Lung (tissue), 12 donors: ENCODE data around the gene STARD13. TPM values are rescaled to one million over a fixed set of nuclear protein-coding genes. Genes with fewer than 3 reads are reported as not detected.

Source experiments
- ATAC-seq: fragments of 200-7000 bp; cut with Tn5 transposase; one replicate; pipeline ENCODE4 v1.9.1; 2020; ENCODE audit warnings: moderate number of reproducible peaks; ENCODE audit not compliant: insufficient read depth, low FRiP score
- DNase-seq, 3 donors: peaks; one replicate each; pipeline ENCODE4 v3.0.0-alpha.2; 2013 to 2017
- H3K27ac ChIP-seq, 2 donors: one replicate each; pipeline ENCODE4 v1.5.1; 2013; ENCODE audit warnings: mild to moderate bottlenecking in 2 of 2, moderate library complexity in 2 of 2, control low read depth in 1 of 2, inconsistent platforms in 1 of 2, low read depth in 1 of 2, low read length in 1 of 2
- H3K27me3 ChIP-seq, 3 donors: one replicate each; pipeline ENCODE4 v1.5.1; 2013; ENCODE audit warnings: low read length in 2 of 3; ENCODE audit not compliant: control insufficient read depth in 3 of 3, insufficient read depth in 3 of 3
- H3K36me3 ChIP-seq, 4 donors: one replicate each; pipeline ENCODE4 v1.5.1; 2013; ENCODE audit warnings: low read length in 4 of 4, mild to moderate bottlenecking in 1 of 4, moderate library complexity in 1 of 4; ENCODE audit not compliant: control insufficient read depth in 4 of 4, insufficient read depth in 4 of 4
- H3K4me1 ChIP-seq, 5 donors: one replicate each; pipeline ENCODE4 v1.5.1; 2013; ENCODE audit warnings: low read length in 5 of 5, mild to moderate bottlenecking in 2 of 5, moderate library complexity in 1 of 5; ENCODE audit not compliant: control insufficient read depth in 5 of 5, insufficient read depth in 5 of 5
- H3K4me3 ChIP-seq: one replicate; pipeline ENCODE4 v1.5.1; 2013; ENCODE audit warnings: mild to moderate bottlenecking, control low read depth, moderate library complexity
- H3K9ac ChIP-seq, 2 donors: one replicate each; pipeline ENCODE4 v1.5.1; 2013; ENCODE audit warnings: low read length in 2 of 2, control low read depth in 1 of 2; ENCODE audit not compliant: insufficient read depth in 1 of 2
- H3K9me3 ChIP-seq, 4 donors: one replicate each; pipeline ENCODE4 v1.5.1; 2013; ENCODE audit warnings: low read length in 3 of 4, mild to moderate bottlenecking in 1 of 4, moderate library complexity in 1 of 4; ENCODE audit not compliant: control insufficient read depth in 4 of 4, insufficient read depth in 3 of 4
- CTCF ChIP-seq: IDR thresholded peaks from 2 replicates; pipeline ENCODE4 v1.5.1; 2012; ENCODE audit warnings: mild to moderate bottlenecking; ENCODE audit errors: control extremely low read depth, extremely low read depth
- WGBS, 2 donors: extraction: QIAGEN DNeasy Blood & Tissue Kit; methylation state at CpG; one replicate each; pipeline ENCODE4 v1.1.7; 2013; 5-methylcytosine and 5-hydroxymethylcytosine counted together
- polyA plus RNA-seq, 2 donors: library from polyadenylated mRNA; stranded (reverse); fragments of 200-250 nt; gene quantifications; one replicate each; pipeline ENCODE4 v1.2.1, GENCODE V29; 2013
- total RNA-seq, 2 donors: library from RNA; depleted of rRNA in 1 of 2; stranded (reverse); fragments of >200 nt in 1 of 2; gene quantifications; one replicate each; pipeline ENCODE4 v1.2.1, GENCODE V29; 2014 to 2021
- donor health status: control.
- donor health status: control.
- donor health status: Bipolar disorder and iron deficiency.
- donor health status: healthy.
- donor health status: DM: yes; HTN: yes; CAD: no.

The STARD13 gene
- total and polyA plus RNA-seq, 4 donors = 7.9 to 91.6 (median 29.7) TPM

GRCh38 chr13:33129886-33130285 is 155.7 kb downstream of the STARD13 start:
- no peaks in the 10 kb centered on the region for H3K9me3 ChIP-seq
- DNase-seq = no peak
- H3K4me1 ChIP-seq = peaks cover 5 to 31% (median 21%) of the 10 kb centered on the region in 5 donors
- H3K4me3 ChIP-seq = no peak overlapping the region
- no peak for ATAC-seq
- 94 to 96% methylated on average over 20 of the region's 20 CpGs for WGBS, 2 donors
- no peak overlapping the region for H3K9ac ChIP-seq
- no peak for TF ChIP-seq CTCF
- no peak overlapping the region for H3K27ac ChIP-seq
- no peaks in the 10 kb centered on the region for H3K27me3 ChIP-seq
- H3K36me3 ChIP-seq = peaks cover 7 to 23% (median 10%) of the 10 kb centered on the region in 4 donors

DNA sequence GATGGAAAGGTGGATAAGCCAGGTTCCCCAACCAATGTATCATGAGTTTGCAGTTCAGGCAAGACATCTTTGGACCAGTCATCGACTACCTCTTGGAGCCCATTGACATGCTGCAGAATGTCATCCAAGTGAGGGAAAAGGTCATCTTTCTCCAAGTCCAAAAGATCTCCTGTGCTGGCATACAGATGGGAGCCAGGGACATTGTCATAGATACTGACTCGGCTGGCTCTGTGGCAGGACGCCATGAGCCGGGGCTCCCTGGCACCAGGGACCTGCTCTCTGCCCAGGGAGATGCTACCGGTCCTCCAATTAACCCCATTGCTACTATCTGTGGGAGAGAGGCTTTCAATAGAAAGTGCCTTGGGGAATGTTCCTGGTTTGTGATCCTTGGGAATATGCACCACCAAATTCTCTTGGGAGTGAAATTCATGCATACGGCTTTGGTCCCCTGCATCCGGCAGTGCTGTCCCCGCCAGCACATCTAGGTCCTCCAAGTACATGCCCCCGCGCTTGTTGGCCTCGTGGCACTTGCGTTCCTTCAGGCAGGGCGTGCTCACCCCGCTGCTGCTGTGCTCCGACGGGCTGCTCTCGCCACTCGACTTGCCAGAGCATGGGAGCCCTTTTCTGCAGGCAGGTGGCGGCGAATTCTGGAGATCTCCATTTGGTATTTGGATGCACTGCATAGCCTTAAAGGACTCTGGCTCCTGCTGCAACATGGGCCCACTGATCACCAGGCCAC is 156.3 kb downstream of the STARD13 start:
- WGBS, 2 donors = 96 to 97% methylated on average over 20 of the region's 20 CpGs
- DNase-seq = no peak
- H3K27me3 ChIP-seq = no peaks in the 10 kb centered on the region
- ATAC-seq = no peak
- H3K9ac ChIP-seq = no peak overlapping the region
- no peak for TF ChIP-seq CTCF
- no peak overlapping the region for H3K27ac ChIP-seq
- no peak overlapping the region for H3K4me3 ChIP-seq
- H3K9me3 ChIP-seq = no peaks in the 10 kb centered on the region
- peaks cover 5 to 34% (median 21%) of the 10 kb centered on the region in 5 donors for H3K4me1 ChIP-seq
- peaks cover 6 to 23% (median 9%) of the 10 kb centered on the region in 4 donors for H3K36me3 ChIP-seq

- no peak for ATAC-seq
- H3K27me3 ChIP-seq = no peaks in the 10 kb centered on the region
- H3K4me3 ChIP-seq = no peak overlapping the region
- H3K4me1 ChIP-seq = peaks cover 12 to 40% (median 32%) of the 10 kb centered on the region in 5 donors
- no peaks in the 10 kb centered on the region for H3K9me3 ChIP-seq
- no peak overlapping the region for H3K9ac ChIP-seq
- WGBS, 2 donors = 85 to 89% methylated on average over 4 of the region's 4 CpGs
- peak overlapping the region in 1 of 2 donors; percentile 11 for H3K27ac ChIP-seq
- peaks cover 6 to 23% (median 9%) of the 10 kb centered on the region in 4 donors for H3K36me3 ChIP-seq
- DNase-seq = no peak
- no peak for TF ChIP-seq CTCF
Measured at GRCh38 chr13:33128134-33128533, 157.4 kb downstream of the STARD13 start.
